Astrocyte (in vitro differentiated cells and primary cell): ENCODE data around the gene INPP5A.

Experiments used
- CTCF ChIP-seq: IDR thresholded peaks from 2 replicates; pipeline ENCODE4 v1.5.1; 2011; ENCODE audit warnings: low read depth, mild to moderate bottlenecking, inconsistent platforms, low read length, moderate library complexity; ENCODE audit not compliant: insufficient read depth
- EZH2 ChIP-seq: IDR thresholded peaks from 2 replicates; pipeline ENCODE4 v1.6.1; 2012; ENCODE audit warnings: mild to moderate bottlenecking, low read length, inconsistent platforms; ENCODE audit not compliant: insufficient read depth

- TF ChIP-seq CTCF (no peak), EZH2 (no peak)
These were observed 89.4 kb downstream of the INPP5A start for GRCh38 chr10:132626761-132627665.
